Measurements from ENCODE around the gene RNF25. TPM values are rescaled to one million over a fixed set of nuclear protein-coding genes. Genes with fewer than 3 reads are reported as not detected.

Gene RNF25
- total and polyA plus RNA-seq, 9 donors: 11.7 to 45.9 (median 26.5) TPM

- Histone ChIP-seq H3K4me3 (no peak overlapping the region), H3K9me3 (no peaks in the 10 kb centered on the region), H3K36me3 (no peaks in the 10 kb centered on the region), H3K27me3 (no peaks in the 10 kb centered on the region), H3K4me1 (ENCODE audit: insufficient read depth) (no peaks in the 10 kb centered on the region), H3K27ac (no peak overlapping the region)
- 88 to 90% (median 88%) methylated on average over 13 to 18 of the region's 18 CpGs for WGBS, 3 donors
- no peak for DNase-seq
- no peak for TF ChIP-seq EP300 (IDR thresholded peaks at IDR 0.05)
- TF ChIP-seq POLR2A (IDR thresholded peaks at IDR 0.05): no peak
- TF ChIP-seq, protein P1, sequence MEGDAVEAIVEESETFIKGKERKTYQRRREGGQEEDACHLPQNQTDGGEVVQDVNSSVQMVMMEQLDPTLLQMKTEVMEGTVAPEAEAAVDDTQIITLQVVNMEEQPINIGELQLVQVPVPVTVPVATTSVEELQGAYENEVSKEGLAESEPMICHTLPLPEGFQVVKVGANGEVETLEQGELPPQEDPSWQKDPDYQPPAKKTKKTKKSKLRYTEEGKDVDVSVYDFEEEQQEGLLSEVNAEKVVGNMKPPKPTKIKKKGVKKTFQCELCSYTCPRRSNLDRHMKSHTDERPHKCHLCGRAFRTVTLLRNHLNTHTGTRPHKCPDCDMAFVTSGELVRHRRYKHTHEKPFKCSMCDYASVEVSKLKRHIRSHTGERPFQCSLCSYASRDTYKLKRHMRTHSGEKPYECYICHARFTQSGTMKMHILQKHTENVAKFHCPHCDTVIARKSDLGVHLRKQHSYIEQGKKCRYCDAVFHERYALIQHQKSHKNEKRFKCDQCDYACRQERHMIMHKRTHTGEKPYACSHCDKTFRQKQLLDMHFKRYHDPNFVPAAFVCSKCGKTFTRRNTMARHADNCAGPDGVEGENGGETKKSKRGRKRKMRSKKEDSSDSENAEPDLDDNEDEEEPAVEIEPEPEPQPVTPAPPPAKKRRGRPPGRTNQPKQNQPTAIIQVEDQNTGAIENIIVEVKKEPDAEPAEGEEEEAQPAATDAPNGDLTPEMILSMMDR (IDR thresholded peaks at IDR 0.05): no peak
- intact Hi-C loops (cut with DNase I): no loop called here
Measured at GRCh38 chr2:218642121-218642656, 29.6 kb downstream of the RNF25 start.

GRCh38 chr2:218638372-218638771, 33.4 kb downstream of the RNF25 start:
- H3K4me1 ChIP-seq (ENCODE audit: insufficient read depth): no peaks in the 10 kb centered on the region
- H3K9me3 ChIP-seq: no peaks in the 10 kb centered on the region
- DNase-seq: no peak
- no peak overlapping the region for H3K4me3 ChIP-seq
- TF ChIP-seq, protein P1 (IDR thresholded peaks at IDR 0.05): no peak
- TF ChIP-seq EP300 (IDR thresholded peaks at IDR 0.05) (no peak), POLR2A (IDR thresholded peaks at IDR 0.05) (no peak)
- no peak overlapping the region for H3K27ac ChIP-seq
- H3K27me3 ChIP-seq: no peaks in the 10 kb centered on the region
- whole genome bisulfite sequencing, 3 donors: 93 to 97% (median 95%) methylated on average over 18 of the region's 18 CpGs
- intact Hi-C loops (cut with DNase I): no loop called here
- H3K36me3 ChIP-seq: no peaks in the 10 kb centered on the region

GRCh38 chr2:218635719-218636118, 36.1 kb downstream of the RNF25 start:
- no peak for TF ChIP-seq POLR2A (IDR thresholded peaks at IDR 0.05)
- TF ChIP-seq, protein P1 (IDR thresholded peaks at IDR 0.05): no peak
- TF ChIP-seq EP300 (IDR thresholded peaks at IDR 0.05): no peak
- no peaks in the 10 kb centered on the region for H3K9me3 ChIP-seq
- H3K4me3 ChIP-seq: no peak overlapping the region
- WGBS, 3 donors: 86 to 91% (median 88%) methylated on average over 5 of the region's 5 CpGs
- H3K4me1 ChIP-seq (ENCODE audit: insufficient read depth): no peaks in the 10 kb centered on the region
- intact Hi-C loops (cut with DNase I): no loop called here
- H3K27me3 ChIP-seq: no peaks in the 10 kb centered on the region
- no peak for DNase-seq
- H3K36me3 ChIP-seq: no peaks in the 10 kb centered on the region
- no peak overlapping the region for H3K27ac ChIP-seq

- no peak for DNase-seq
- Histone ChIP-seq H3K4me1 (ENCODE audit: insufficient read depth) (no peaks in the 10 kb centered on the region), H3K9me3 (no peaks in the 10 kb centered on the region), H3K27ac (no peak overlapping the region), H3K4me3 (no peak overlapping the region), H3K27me3 (no peaks in the 10 kb centered on the region), H3K36me3 (no peaks in the 10 kb centered on the region)
- TF ChIP-seq POLR2A (IDR thresholded peaks at IDR 0.05): no peak
- TF ChIP-seq, protein P1 (IDR thresholded peaks at IDR 0.05): no peak
- TF ChIP-seq EP300 (IDR thresholded peaks at IDR 0.05): no peak
- intact Hi-C loops (cut with DNase I): no loop called here
- WGBS, 3 donors: 66 to 74% (median 69%) methylated on average over 4 of the region's 4 CpGs
Measured at GRCh38 chr2:218631837-218632236, 40.0 kb downstream of the RNF25 start.
